Fibroblast of lung (primary cell): ENCODE measurements around the gene POLR2L. TPM values are rescaled to one million over a fixed set of nuclear protein-coding genes. Genes with fewer than 3 reads are reported as not detected.

Experiments
- DNase-seq, 2 donors: peaks; one replicate each; pipeline versions ENCODE4 v3.0.0 to v3.0.0-alpha.2; 2010; ENCODE audit warnings: low read depth in 2 of 2
- H2AFZ ChIP-seq: 2 replicates; pipeline ENCODE4 v1.5.1; 2012; ENCODE audit warnings: low read length, control low read depth, inconsistent platforms
- H3K27ac ChIP-seq: 2 replicates; pipeline ENCODE4 v1.5.1; 2011; ENCODE audit warnings: low read length, control low read depth; ENCODE audit not compliant: insufficient read depth
- H3K27me3 ChIP-seq: 2 replicates; pipeline ENCODE4 v1.5.1; 2011; ENCODE audit warnings: mild to moderate bottlenecking, low read length; ENCODE audit not compliant: control insufficient read depth, insufficient read depth
- H3K36me3 ChIP-seq: 2 replicates; pipeline ENCODE4 v1.5.1; 2011; ENCODE audit warnings: low read length; ENCODE audit not compliant: control insufficient read depth, insufficient read depth
- H3K4me1 ChIP-seq: 2 replicates; pipeline ENCODE4 v1.5.1; 2011; ENCODE audit warnings: low read length; ENCODE audit not compliant: control insufficient read depth, insufficient read depth; ENCODE audit errors: extremely low read depth
- H3K4me2 ChIP-seq: 2 replicates; pipeline ENCODE4 v1.5.1; 2011; ENCODE audit warnings: low read length, control low read depth; ENCODE audit not compliant: insufficient read depth; ENCODE audit errors: extremely low read depth
- H3K4me3 ChIP-seq, 4 experiments: fragments of 200-600 bp in 1 of 4; sonication (generic) in 1 of 4; replicated peaks in 1 of 4; 2 replicates each; pipeline ENCODE4 v1.5.1; 2011 to 2016; ENCODE audit warnings: low read length in 4 of 4, low read depth in 3 of 4, mild to moderate bottlenecking in 3 of 4, control low read depth in 2 of 4, inconsistent platforms in 1 of 4, mixed read lengths in 1 of 4; ENCODE audit not compliant: insufficient read depth in 1 of 4; ENCODE audit errors: control extremely low read depth in 1 of 4
- H3K79me2 ChIP-seq: 2 replicates; pipeline ENCODE4 v1.5.1; 2012; ENCODE audit warnings: mild to moderate bottlenecking, low read length, inconsistent platforms; ENCODE audit not compliant: control insufficient read depth, insufficient read depth
- H3K9ac ChIP-seq: 2 replicates; pipeline ENCODE4 v1.5.1; 2011; ENCODE audit warnings: mild to moderate bottlenecking, low read length, control low read depth; ENCODE audit not compliant: insufficient read depth
- H3K9me3 ChIP-seq: 2 replicates; pipeline ENCODE4 v1.5.1; 2012; ENCODE audit warnings: low read depth, low read length; ENCODE audit not compliant: control insufficient read depth, insufficient read depth
- H4K20me1 ChIP-seq: 2 replicates; pipeline ENCODE4 v1.5.1; 2011; ENCODE audit warnings: low read length; ENCODE audit not compliant: control insufficient read depth, insufficient read depth; ENCODE audit errors: extremely low read depth
- CTCF ChIP-seq, 2 donors: IDR thresholded peaks in 1 of 2; conservative IDR thresholded peaks in 1 of 2; 1 replicate in 1 of 2; 2 replicates in 1 of 2; pipeline ENCODE4 v1.5.1; 2011 to 2012; ENCODE audit warnings: low read length in 2 of 2, control low read depth in 1 of 2, inconsistent platforms in 1 of 2, low read depth in 1 of 2, mild to moderate bottlenecking in 1 of 2
- EZH2 ChIP-seq: IDR thresholded peaks from 2 replicates; pipeline ENCODE4 v1.5.1; 2012; ENCODE audit warnings: low read length, control low read depth, mild to moderate bottlenecking; ENCODE audit errors: missing control alignments
- polyA plus RNA-seq, 2 donors: library from polyadenylated mRNA; depleted of rRNA in 1 of 2; stranded (reverse) in 1 of 2; unstranded in 1 of 2; fragments of >200 nt; gene quantifications; 2 replicates each; pipeline ENCODE4 v1.2.1, GENCODE V29; 2011 to 2012; ENCODE audit warnings: missing spikeins in 1 of 2
- total RNA-seq: library from RNA; depleted of rRNA; stranded (reverse); fragments of >200 nt; gene quantifications from 2 replicates; pipeline ENCODE4 v1.2.1, GENCODE V29; 2014

POLR2L gene
- total and polyA plus RNA-seq, 2 donors (not counting 1 experiment from before 2014, with no cell fraction given) = 181 to 196 TPM

GRCh38 chr11:887589-887988 lies 45.3 kb upstream of the POLR2L start:
- Histone ChIP-seq H4K20me1 (no peaks in the 10 kb centered on the region), H3K4me2 (no peak overlapping the region), H3K27ac (no peak overlapping the region), H3K4me1 (no peaks in the 10 kb centered on the region), H2AFZ (no peak overlapping the region), H3K9me3 (no peaks in the 10 kb centered on the region), H3K9ac (no peak overlapping the region), H3K36me3 (peaks cover 3% of the 10 kb centered on the region), H3K27me3 (no peaks in the 10 kb centered on the region), H3K4me3 (no peak overlapping the region), H3K79me2 (no peaks in the 10 kb centered on the region)
- no peak for TF ChIP-seq CTCF (conservative IDR thresholded peaks at IDR 0.05 in 1 of 2, IDR thresholded peaks at IDR 0.05 in 1 of 2; ENCODE audit: low read depth in 1 of 2, low read length in 2 of 2)
- TF ChIP-seq EZH2 = no peak
- DNase-seq = no peak

GRCh38 chr11:886568-886967 lies 44.2 kb upstream of the POLR2L start:
- H3K36me3 ChIP-seq = peaks cover 3% of the 10 kb centered on the region
- TF ChIP-seq EZH2 (no peak), CTCF (conservative IDR thresholded peaks at IDR 0.05 in 1 of 2, IDR thresholded peaks at IDR 0.05 in 1 of 2; ENCODE audit: low read depth in 1 of 2, low read length in 2 of 2) (no peak)

GRCh38 chr11:884578-885070 lies 42.3 kb upstream of the POLR2L start:
- H3K9ac ChIP-seq = no peak overlapping the region
- H4K20me1 ChIP-seq = no peaks in the 10 kb centered on the region
- no peak overlapping the region for H3K27ac ChIP-seq
- DNase-seq = no peak
- no peak overlapping the region for H3K4me3 ChIP-seq
- no peaks in the 10 kb centered on the region for H3K79me2 ChIP-seq
- H3K9me3 ChIP-seq = no peaks in the 10 kb centered on the region
- no peak overlapping the region for H2AFZ ChIP-seq
- peaks cover 3% of the 10 kb centered on the region for H3K36me3 ChIP-seq
- no peak overlapping the region for H3K4me2 ChIP-seq
- no peaks in the 10 kb centered on the region for H3K4me1 ChIP-seq
- no peaks in the 10 kb centered on the region for H3K27me3 ChIP-seq
- TF ChIP-seq CTCF (conservative IDR thresholded peaks at IDR 0.05 in 1 of 2, IDR thresholded peaks at IDR 0.05 in 1 of 2; ENCODE audit: low read depth in 1 of 2, low read length in 2 of 2) = no peak
- TF ChIP-seq EZH2 = no peak

More at GRCh38 chr11:886568-886967, 44.2 kb upstream of the POLR2L start:
- H3K79me2 ChIP-seq = no peaks in the 10 kb centered on the region
- no peaks in the 10 kb centered on the region for H3K4me1 ChIP-seq
- no peak overlapping the region for H3K4me2 ChIP-seq
- H3K9me3 ChIP-seq = no peaks in the 10 kb centered on the region
- H3K27ac ChIP-seq = no peak overlapping the region
- no peak for DNase-seq
- H3K4me3 ChIP-seq = no peak overlapping the region
- H4K20me1 ChIP-seq = no peaks in the 10 kb centered on the region
- H2AFZ ChIP-seq = no peak overlapping the region
- no peaks in the 10 kb centered on the region for H3K27me3 ChIP-seq
- no peak overlapping the region for H3K9ac ChIP-seq
